ENCODE measurements around the gene PIBF1. TPM values are rescaled to one million over a fixed set of nuclear protein-coding genes. Genes with fewer than 3 reads are reported as not detected.

PIBF1 gene
- total and polyA plus RNA-seq, 4 experiments from 2014 or later, result 10.4 to 36.0 (median 23.0) TPM

GRCh38 chr13:73035660-73036059, 253.7 kb downstream of the PIBF1 start:
- H3K4me3 ChIP-seq (ENCODE audit: low read length in 2 of 2), result no peak overlapping the region
- ChIA-PET POLR2A (ENCODE audit: partially characterized antibody) (no interaction called here), CTCF (ENCODE audit: partially characterized antibody) (interaction anchor here (0.6 kb wide), 1 partner anchor 68 kb away, joined by 3 read pairs; no protein-coding TSS in a partner anchor)
- DNase-seq, result no peak
- H3K27me3 ChIP-seq (ENCODE audit: insufficient read depth, low read length), result no peaks in the 10 kb centered on the region
- H3K9me3 Mint-ChIP-seq, result no peaks in the 10 kb centered on the region
- intact Hi-C loops (cut with micrococcal nuclease), result no loop called here
- no peaks in the 10 kb centered on the region for H3K4me1 ChIP-seq (ENCODE audit: insufficient read depth, low read length)
- no peaks in the 10 kb centered on the region for H3K9me3 ChIP-seq (ENCODE audit: control insufficient read depth in 1 of 2, low read length in 2 of 2)
- H3K36me3 Mint-ChIP-seq, result no peaks in the 10 kb centered on the region
- no peak overlapping the region for H3K4me3 Mint-ChIP-seq
- H3K27ac ChIP-seq (ENCODE audit: low read depth, low read length), result no peak overlapping the region
- no peaks in the 10 kb centered on the region for H3K27me3 Mint-ChIP-seq
- H3K36me3 ChIP-seq (ENCODE audit: insufficient read depth, low read length), result no peaks in the 10 kb centered on the region
- H3K4me1 Mint-ChIP-seq, result no peaks in the 10 kb centered on the region
- no peak overlapping the region for H3K27ac Mint-ChIP-seq

- Mint-ChIP-seq H3K4me3 (no peak overlapping the region), H3K36me3 (no peaks in the 10 kb centered on the region), H3K4me1 (no peaks in the 10 kb centered on the region), H3K9me3 (no peaks in the 10 kb centered on the region), H3K27ac (no peak overlapping the region), H3K27me3 (no peaks in the 10 kb centered on the region)
- intact Hi-C loops (cut with micrococcal nuclease), result no loop called here
- no peak for DNase-seq
- Histone ChIP-seq H3K27ac (ENCODE audit: low read depth, low read length) (no peak overlapping the region), H3K9me3 (ENCODE audit: control insufficient read depth in 1 of 2, low read length in 2 of 2) (no peaks in the 10 kb centered on the region), H3K36me3 (ENCODE audit: insufficient read depth, low read length) (no peaks in the 10 kb centered on the region), H3K4me3 (ENCODE audit: low read length in 2 of 2) (no peak overlapping the region), H3K27me3 (ENCODE audit: insufficient read depth, low read length) (no peaks in the 10 kb centered on the region), H3K4me1 (ENCODE audit: insufficient read depth, low read length) (no peaks in the 10 kb centered on the region)
- ChIA-PET POLR2A (ENCODE audit: partially characterized antibody) (no interaction called here), CTCF (ENCODE audit: partially characterized antibody) (no interaction called here)
These were observed 254.6 kb downstream of the PIBF1 start for GRCh38 chr13:73036566-73036965.

DNA sequence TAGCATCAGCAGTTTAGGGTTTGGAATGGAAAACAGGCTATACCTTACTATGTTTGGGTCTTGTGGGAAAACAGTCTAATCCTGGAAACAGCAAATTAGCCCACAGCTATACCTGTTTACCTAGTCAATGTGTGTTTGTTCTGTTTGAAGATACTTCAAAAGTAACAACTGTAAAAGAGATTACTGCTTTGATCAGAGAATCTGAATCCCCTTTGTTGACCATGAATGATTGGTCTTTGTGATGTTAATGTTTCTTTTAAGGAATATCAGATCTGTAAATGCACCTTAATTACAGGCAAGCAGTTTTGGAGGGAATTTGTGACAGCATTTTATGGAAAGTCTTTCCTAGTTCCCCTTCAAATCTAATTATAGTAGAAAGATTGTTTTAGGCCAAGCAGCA, 256.1 kb downstream of the PIBF1 start:
- CTCF ChIA-PET (ENCODE audit: partially characterized antibody), result no interaction called here
- no peak overlapping the region for H3K4me3 ChIP-seq (ENCODE audit: low read length in 2 of 2)
- no peaks in the 10 kb centered on the region for H3K27me3 Mint-ChIP-seq
- no peaks in the 10 kb centered on the region for H3K36me3 Mint-ChIP-seq
- no peak for DNase-seq
- H3K4me1 Mint-ChIP-seq, result no peaks in the 10 kb centered on the region
- no peak overlapping the region for H3K27ac Mint-ChIP-seq
- H3K27me3 ChIP-seq (ENCODE audit: insufficient read depth, low read length), result no peaks in the 10 kb centered on the region
- H3K4me3 Mint-ChIP-seq, result no peak overlapping the region
- POLR2A ChIA-PET (ENCODE audit: partially characterized antibody), result no interaction called here
- H3K9me3 Mint-ChIP-seq, result no peaks in the 10 kb centered on the region
- no peaks in the 10 kb centered on the region for H3K9me3 ChIP-seq (ENCODE audit: control insufficient read depth in 1 of 2, low read length in 2 of 2)
- intact Hi-C loops (cut with micrococcal nuclease), result no loop called here
- no peaks in the 10 kb centered on the region for H3K4me1 ChIP-seq (ENCODE audit: insufficient read depth, low read length)
- no peaks in the 10 kb centered on the region for H3K36me3 ChIP-seq (ENCODE audit: insufficient read depth, low read length)
- H3K27ac ChIP-seq (ENCODE audit: low read depth, low read length), result no peak overlapping the region

GRCh38 chr13:73039201-73040108, 257.5 kb downstream of the PIBF1 start:
- no peak overlapping the region for H3K4me3 Mint-ChIP-seq
- H3K4me1 ChIP-seq (ENCODE audit: insufficient read depth, low read length), result no peaks in the 10 kb centered on the region
- H3K27me3 Mint-ChIP-seq, result no peaks in the 10 kb centered on the region
- H3K4me1 Mint-ChIP-seq, result no peaks in the 10 kb centered on the region
- H3K9me3 Mint-ChIP-seq, result no peaks in the 10 kb centered on the region
- no peak overlapping the region for H3K27ac ChIP-seq (ENCODE audit: low read depth, low read length)
- intact Hi-C loops (cut with micrococcal nuclease), result no loop called here
- ChIA-PET CTCF (ENCODE audit: partially characterized antibody) (no interaction called here), POLR2A (ENCODE audit: partially characterized antibody) (interaction anchor here (1.0 kb wide), 1 partner anchor 19 kb away, joined by 3 read pairs; the partner anchor contains the start of gene KLF5)
- peak overlapping the region in 1 of 7 donors; percentile 5 for H3K27ac Mint-ChIP-seq
- H3K27me3 ChIP-seq (ENCODE audit: insufficient read depth, low read length), result no peaks in the 10 kb centered on the region
- no peak overlapping the region for H3K4me3 ChIP-seq (ENCODE audit: low read length in 2 of 2)
- H3K36me3 ChIP-seq (ENCODE audit: insufficient read depth, low read length), result no peaks in the 10 kb centered on the region
- no peaks in the 10 kb centered on the region for H3K36me3 Mint-ChIP-seq
- no peak for DNase-seq
- no peaks in the 10 kb centered on the region for H3K9me3 ChIP-seq (ENCODE audit: control insufficient read depth in 1 of 2, low read length in 2 of 2)

DNA sequence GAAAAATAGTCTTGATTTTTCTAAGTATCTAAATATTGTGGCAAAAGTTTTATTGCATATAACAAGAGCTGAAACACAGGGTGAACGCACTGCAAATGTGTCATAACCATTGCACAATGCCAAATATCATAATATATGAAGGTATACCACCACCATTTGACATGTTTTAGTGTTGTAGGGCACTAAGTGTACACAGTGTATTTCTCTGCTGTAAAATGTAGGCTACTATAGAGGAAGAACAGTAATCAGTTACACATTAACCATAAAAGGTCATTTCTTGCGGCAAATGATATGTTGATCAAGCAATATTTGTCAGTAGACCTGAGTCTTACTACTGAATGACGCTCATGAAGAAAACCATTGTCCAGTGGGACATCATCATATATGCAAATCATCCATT, 258.6 kb downstream of the PIBF1 start:
- no peaks in the 10 kb centered on the region for H3K9me3 Mint-ChIP-seq
- CTCF ChIA-PET (ENCODE audit: partially characterized antibody), result no interaction called here
- POLR2A ChIA-PET (ENCODE audit: partially characterized antibody), result no interaction called here

GRCh38 chr13:73040968-73041596, 259.1 kb downstream of the PIBF1 start:
- H3K27ac Mint-ChIP-seq, result no peak overlapping the region
- Histone ChIP-seq H3K9me3 (ENCODE audit: control insufficient read depth in 1 of 2, low read length in 2 of 2) (no peaks in the 10 kb centered on the region), H3K4me1 (ENCODE audit: insufficient read depth, low read length) (no peaks in the 10 kb centered on the region), H3K36me3 (ENCODE audit: insufficient read depth, low read length) (no peaks in the 10 kb centered on the region), H3K27ac (ENCODE audit: low read depth, low read length) (no peak overlapping the region), H3K27me3 (ENCODE audit: insufficient read depth, low read length) (no peaks in the 10 kb centered on the region), H3K4me3 (ENCODE audit: low read length in 2 of 2) (no peak overlapping the region)
- no peaks in the 10 kb centered on the region for H3K36me3 Mint-ChIP-seq
- no peaks in the 10 kb centered on the region for H3K9me3 Mint-ChIP-seq
- H3K27me3 Mint-ChIP-seq, result no peaks in the 10 kb centered on the region
- H3K4me1 Mint-ChIP-seq, result no peaks in the 10 kb centered on the region
- no peak overlapping the region for H3K4me3 Mint-ChIP-seq
- CTCF ChIA-PET (ENCODE audit: partially characterized antibody), result no interaction called here
- DNase-seq, result no peak
- POLR2A ChIA-PET (ENCODE audit: partially characterized antibody), result no interaction called here
- intact Hi-C loops (cut with micrococcal nuclease), result no loop called here

More for the DNA sequence above, 258.6 kb downstream of the PIBF1 start:
- no peaks in the 10 kb centered on the region for H3K36me3 ChIP-seq (ENCODE audit: insufficient read depth, low read length)
- no peaks in the 10 kb centered on the region for H3K9me3 ChIP-seq (ENCODE audit: control insufficient read depth in 1 of 2, low read length in 2 of 2)
- Mint-ChIP-seq H3K4me3 (no peak overlapping the region), H3K27me3 (no peaks in the 10 kb centered on the region), H3K4me1 (no peaks in the 10 kb centered on the region), H3K27ac (no peak overlapping the region), H3K36me3 (no peaks in the 10 kb centered on the region)
- H3K27me3 ChIP-seq (ENCODE audit: insufficient read depth, low read length), result no peaks in the 10 kb centered on the region
- no peaks in the 10 kb centered on the region for H3K4me1 ChIP-seq (ENCODE audit: insufficient read depth, low read length)
- H3K4me3 ChIP-seq (ENCODE audit: low read length in 2 of 2), result no peak overlapping the region
- DNase-seq, result no peak
- intact Hi-C loops (cut with micrococcal nuclease), result no loop called here
- no peak overlapping the region for H3K27ac ChIP-seq (ENCODE audit: low read depth, low read length)

DNA sequence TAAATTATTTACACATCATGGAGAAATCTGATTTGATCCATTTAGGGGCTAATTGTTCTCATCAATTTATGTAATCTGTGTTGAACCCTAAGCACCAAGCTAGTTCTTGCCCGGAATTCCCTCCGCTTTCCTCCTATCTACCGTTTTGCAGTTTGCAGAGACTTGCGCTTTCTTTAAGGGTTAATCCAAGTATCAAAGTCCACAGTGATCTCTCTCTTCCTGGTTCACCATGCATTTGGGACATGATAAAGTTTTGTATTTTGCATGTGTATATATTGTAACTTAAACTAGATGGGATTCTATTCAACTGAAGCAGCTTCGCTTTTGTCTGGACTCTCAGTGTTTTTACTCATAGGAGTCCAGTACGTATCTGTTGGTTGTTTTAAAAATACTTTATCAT, 263.1 kb downstream of the PIBF1 start:
- no peaks in the 10 kb centered on the region for H3K4me1 ChIP-seq (ENCODE audit: insufficient read depth, low read length)
- no peaks in the 10 kb centered on the region for H3K36me3 ChIP-seq (ENCODE audit: insufficient read depth, low read length)
- POLR2A ChIA-PET (ENCODE audit: partially characterized antibody), result no interaction called here
- Mint-ChIP-seq H3K27me3 (no peaks in the 10 kb centered on the region), H3K9me3 (no peaks in the 10 kb centered on the region), H3K4me3 (no peak overlapping the region), H3K4me1 (no peaks in the 10 kb centered on the region), H3K27ac (no peak overlapping the region), H3K36me3 (no peaks in the 10 kb centered on the region)
- no peaks in the 10 kb centered on the region for H3K27me3 ChIP-seq (ENCODE audit: insufficient read depth, low read length)
- DNase-seq, result no peak
- CTCF ChIA-PET (ENCODE audit: partially characterized antibody), result no interaction called here
- no peak overlapping the region for H3K4me3 ChIP-seq (ENCODE audit: low read length in 2 of 2)
- no peaks in the 10 kb centered on the region for H3K9me3 ChIP-seq (ENCODE audit: control insufficient read depth in 1 of 2, low read length in 2 of 2)
- intact Hi-C loops (cut with micrococcal nuclease), result no loop called here
- no peak overlapping the region for H3K27ac ChIP-seq (ENCODE audit: low read depth, low read length)

All from CD4-positive, alpha-beta memory T cell (primary cell).